Hepatocyte (in vitro differentiated cells): ENCODE results near the gene GPRC6A.

Experiments
- EZH2 ChIP-seq: fragments of 200-600 bp; sonication (generic); IDR thresholded peaks from 2 replicates; pipeline ENCODE4 v1.6.1; 2016; ENCODE audit warnings: antibody characterized with exemption, mild to moderate bottlenecking, borderline replicate concordance
- TF ChIP-seq, protein P1 (sequence below): fragments of 200-600 bp; sonication (generic); IDR thresholded peaks from 2 replicates; pipeline ENCODE4 v1.5.1; 2016; ENCODE audit warnings: antibody characterized with exemption, mild to moderate bottlenecking; ENCODE audit not compliant: poor library complexity

DNA sequence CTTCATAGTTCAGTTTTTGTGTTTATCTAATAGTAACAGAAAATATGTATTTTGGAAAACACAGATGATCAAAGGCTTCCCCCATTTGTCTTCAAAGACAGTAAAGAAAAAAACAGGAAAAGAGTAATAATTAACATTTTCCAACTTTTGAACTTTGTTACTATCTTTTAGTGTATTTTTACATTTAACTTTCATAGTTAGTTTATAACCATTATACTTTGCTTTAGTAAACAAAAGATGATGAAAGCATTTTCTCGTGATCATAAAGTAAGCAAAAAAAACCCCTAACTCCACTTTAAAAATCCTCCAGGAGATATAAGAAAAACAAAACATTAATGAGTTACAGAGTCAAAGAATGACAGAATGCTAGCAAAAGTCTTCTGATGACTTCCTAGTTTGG, 13.6 kb upstream of the GPRC6A start:
- TF ChIP-seq, protein P1, sequence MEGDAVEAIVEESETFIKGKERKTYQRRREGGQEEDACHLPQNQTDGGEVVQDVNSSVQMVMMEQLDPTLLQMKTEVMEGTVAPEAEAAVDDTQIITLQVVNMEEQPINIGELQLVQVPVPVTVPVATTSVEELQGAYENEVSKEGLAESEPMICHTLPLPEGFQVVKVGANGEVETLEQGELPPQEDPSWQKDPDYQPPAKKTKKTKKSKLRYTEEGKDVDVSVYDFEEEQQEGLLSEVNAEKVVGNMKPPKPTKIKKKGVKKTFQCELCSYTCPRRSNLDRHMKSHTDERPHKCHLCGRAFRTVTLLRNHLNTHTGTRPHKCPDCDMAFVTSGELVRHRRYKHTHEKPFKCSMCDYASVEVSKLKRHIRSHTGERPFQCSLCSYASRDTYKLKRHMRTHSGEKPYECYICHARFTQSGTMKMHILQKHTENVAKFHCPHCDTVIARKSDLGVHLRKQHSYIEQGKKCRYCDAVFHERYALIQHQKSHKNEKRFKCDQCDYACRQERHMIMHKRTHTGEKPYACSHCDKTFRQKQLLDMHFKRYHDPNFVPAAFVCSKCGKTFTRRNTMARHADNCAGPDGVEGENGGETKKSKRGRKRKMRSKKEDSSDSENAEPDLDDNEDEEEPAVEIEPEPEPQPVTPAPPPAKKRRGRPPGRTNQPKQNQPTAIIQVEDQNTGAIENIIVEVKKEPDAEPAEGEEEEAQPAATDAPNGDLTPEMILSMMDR: no peak
- no peak for TF ChIP-seq EZH2
